ENCODE results near the gene OSBPL3. TPM values are rescaled to one million over a fixed set of nuclear protein-coding genes. Genes with fewer than 3 reads are reported as not detected.

Gene OSBPL3
- polyA plus RNA-seq, 1 donor from 2014 or later: 0.26 TPM

- no peaks in the 10 kb centered on the region for H3K79me2 ChIP-seq (replicated peaks; ENCODE audit: insufficient read depth, low read length)
- no peak overlapping the region for H3K4me2 ChIP-seq (ENCODE audit: low read length)
- no peak overlapping the region for H3K4me3 ChIP-seq (ENCODE audit: low read length)
- no peak overlapping the region for H3K27ac ChIP-seq (ENCODE audit: low read length)
- no peaks in the 10 kb centered on the region for H3F3A ChIP-seq (ENCODE audit: insufficient read depth, low read length, poor library complexity, severe bottlenecking)
- H3K9me2 ChIP-seq (ENCODE audit: insufficient read depth, low read length): no peaks in the 10 kb centered on the region
- no peaks in the 10 kb centered on the region for H3K9me3 ChIP-seq (ENCODE audit: low read length)
- no peak overlapping the region for H2AFZ ChIP-seq (ENCODE audit: low read depth, low read length)
- H4K20me1 ChIP-seq (ENCODE audit: insufficient read depth): no peaks in the 10 kb centered on the region
- no peaks in the 10 kb centered on the region for H3K27me3 ChIP-seq (ENCODE audit: insufficient read depth, low read depth, low read length)
- TF ChIP-seq EP300 (conservative IDR thresholded peaks at IDR 0.05; ENCODE audit: poor library complexity, severe bottlenecking): no peak
- TF ChIP-seq CTCF (IDR thresholded peaks at IDR 0.05; ENCODE audit: poor library complexity, severe bottlenecking): no peak
- TF ChIP-seq RAD21 (conservative IDR thresholded peaks at IDR 0.05): no peak
- no peak for TF ChIP-seq SMC3 (conservative IDR thresholded peaks at IDR 0.05; ENCODE audit: poor library complexity)
- H3K9ac ChIP-seq (ENCODE audit: low read length): no peak overlapping the region
- H3K36me3 ChIP-seq (ENCODE audit: insufficient read depth, low read length): no peaks in the 10 kb centered on the region
These were observed 56.7 kb downstream of the OSBPL3 start for GRCh38 chr7:24923172-24923865.

GRCh38 chr7:24922099-24922773, 57.7 kb downstream of the OSBPL3 start:
- no peaks in the 10 kb centered on the region for H4K20me1 ChIP-seq (ENCODE audit: insufficient read depth)
- H3K36me3 ChIP-seq (ENCODE audit: insufficient read depth, low read length): no peaks in the 10 kb centered on the region
- no peak overlapping the region for H3K4me3 ChIP-seq (ENCODE audit: low read length)
- H3K4me2 ChIP-seq (ENCODE audit: low read length): no peak overlapping the region
- TF ChIP-seq CTCF (IDR thresholded peaks at IDR 0.05; ENCODE audit: poor library complexity, severe bottlenecking): no peak
- no peaks in the 10 kb centered on the region for H3K27me3 ChIP-seq (ENCODE audit: insufficient read depth, low read depth, low read length)
- no peaks in the 10 kb centered on the region for H3F3A ChIP-seq (ENCODE audit: insufficient read depth, low read length, poor library complexity, severe bottlenecking)
- no peaks in the 10 kb centered on the region for H3K9me3 ChIP-seq (ENCODE audit: low read length)
- H3K79me2 ChIP-seq (replicated peaks; ENCODE audit: insufficient read depth, low read length): no peaks in the 10 kb centered on the region
- H3K9me2 ChIP-seq (ENCODE audit: insufficient read depth, low read length): no peaks in the 10 kb centered on the region
- H3K9ac ChIP-seq (ENCODE audit: low read length): no peak overlapping the region
- no peak overlapping the region for H3K27ac ChIP-seq (ENCODE audit: low read length)
- H2AFZ ChIP-seq (ENCODE audit: low read depth, low read length): no peak overlapping the region

GRCh38 chr7:24921362-24921679, 58.7 kb downstream of the OSBPL3 start:
- Histone ChIP-seq H2AFZ (ENCODE audit: low read depth, low read length) (no peak overlapping the region), H3K9me2 (ENCODE audit: insufficient read depth, low read length) (no peaks in the 10 kb centered on the region), H3K27me3 (ENCODE audit: insufficient read depth, low read depth, low read length) (no peaks in the 10 kb centered on the region), H3K9me3 (ENCODE audit: low read length) (no peaks in the 10 kb centered on the region), H3K27ac (ENCODE audit: low read length) (no peak overlapping the region), H3K36me3 (ENCODE audit: insufficient read depth, low read length) (no peaks in the 10 kb centered on the region), H3K4me3 (ENCODE audit: low read length) (no peak overlapping the region), H3K79me2 (replicated peaks; ENCODE audit: insufficient read depth, low read length) (no peaks in the 10 kb centered on the region), H3F3A (ENCODE audit: insufficient read depth, low read length, poor library complexity, severe bottlenecking) (no peaks in the 10 kb centered on the region), H4K20me1 (ENCODE audit: insufficient read depth) (no peaks in the 10 kb centered on the region), H3K9ac (ENCODE audit: low read length) (no peak overlapping the region), H3K4me2 (ENCODE audit: low read length) (no peak overlapping the region)
- no peak for TF ChIP-seq SMC3 (conservative IDR thresholded peaks at IDR 0.05; ENCODE audit: poor library complexity)
- TF ChIP-seq EZH2 (IDR thresholded peaks at IDR 0.05; ENCODE audit: borderline replicate concordance, insufficient read depth, low read length, poor library complexity, severe bottlenecking): no peak
- TF ChIP-seq EP300 (conservative IDR thresholded peaks at IDR 0.05; ENCODE audit: poor library complexity, severe bottlenecking): no peak
- no peak for TF ChIP-seq POLR2AphosphoS5 (IDR thresholded peaks at IDR 0.05)
- no peak for TF ChIP-seq TAF1 (IDR thresholded peaks at IDR 0.05; ENCODE audit: low read depth)
- TF ChIP-seq REST (IDR thresholded peaks at IDR 0.05; ENCODE audit: borderline replicate concordance): no peak
- TF ChIP-seq CTCF (IDR thresholded peaks at IDR 0.05; ENCODE audit: poor library complexity, severe bottlenecking): no peak
- no peak for TF ChIP-seq RAD21 (conservative IDR thresholded peaks at IDR 0.05)
- TF ChIP-seq MXI1 (conservative IDR thresholded peaks at IDR 0.05; ENCODE audit: poor library complexity, severe bottlenecking): no peak

All from neural cell (in vitro differentiated cells).